Activated CD8-positive, alpha-beta memory T cell treated with anti-CD3 and anti-CD28 coated beads, Interleukin-2, amount 50 U/mL, for 24 hours (primary cell): ENCODE results near the gene GPR180.
A peak's percentile ranks its signal among the peaks of the same experiment; 100 is the strongest.

ENCODE experiments used
- DNase-seq: peaks from one replicate; pipeline ENCODE4 v3.0.0-alpha.2; 2020; ENCODE audit errors: extremely low read depth

Gene GPR180

DNA sequence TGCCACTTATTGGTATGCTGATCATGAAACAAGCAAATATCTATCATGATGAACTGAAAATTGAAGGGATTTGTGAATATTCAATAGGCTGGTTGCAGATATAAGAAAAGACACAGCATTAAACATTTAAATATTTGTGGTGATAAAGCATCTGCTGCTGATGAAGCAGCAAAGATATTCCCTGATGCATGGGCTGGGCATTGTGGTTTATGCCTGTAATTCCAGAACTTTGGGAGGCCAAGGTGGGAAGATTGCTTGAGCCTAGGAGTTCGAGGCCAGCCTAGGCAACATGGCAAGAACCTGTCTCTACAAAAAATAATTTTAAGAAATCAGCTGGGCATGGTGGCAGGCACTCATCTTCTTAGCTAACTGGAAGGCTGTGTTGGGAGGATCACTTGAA lies 54.5 kb downstream of the GPR180 start:
- DNase-seq = no peak

DNA sequence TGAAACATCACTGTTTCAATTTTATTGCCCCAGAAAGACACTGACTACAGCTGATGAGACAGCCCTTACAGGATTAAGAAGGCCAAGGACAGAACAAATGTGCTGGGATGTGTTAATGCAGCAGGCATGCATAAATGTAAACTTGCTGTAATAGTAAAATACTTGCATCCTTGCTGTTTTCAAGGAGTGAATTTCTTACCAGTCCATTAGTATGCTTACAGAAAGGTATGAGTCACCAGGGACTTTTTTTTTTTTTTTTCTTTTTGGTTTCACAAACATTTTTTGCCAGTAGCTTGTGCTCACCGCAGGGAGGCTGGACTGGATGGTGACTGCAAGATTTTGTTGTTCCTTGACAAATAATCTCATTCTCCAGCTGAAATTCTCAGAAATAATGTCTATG lies 55.1 kb downstream of the GPR180 start:
- DNase-seq = no peak

DNA sequence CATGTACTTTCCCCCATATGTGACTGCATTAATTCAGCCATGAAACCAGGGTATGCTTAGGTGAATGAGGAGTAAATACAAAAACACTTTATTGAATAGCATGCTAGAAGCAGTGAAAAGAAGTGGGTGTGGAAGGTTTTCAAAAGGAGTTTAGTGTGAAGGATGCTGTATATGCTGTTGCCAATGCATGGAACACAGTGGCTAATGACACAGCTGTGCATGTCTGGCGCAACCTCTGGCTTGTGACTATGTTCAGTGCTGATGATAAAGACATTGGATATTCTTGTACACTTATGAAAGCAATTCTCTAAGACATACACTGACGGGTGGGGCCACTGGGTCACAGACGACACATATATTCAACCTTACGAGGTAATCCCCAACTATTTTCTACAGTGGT lies 55.5 kb downstream of the GPR180 start:
- no peak for DNase-seq

DNA sequence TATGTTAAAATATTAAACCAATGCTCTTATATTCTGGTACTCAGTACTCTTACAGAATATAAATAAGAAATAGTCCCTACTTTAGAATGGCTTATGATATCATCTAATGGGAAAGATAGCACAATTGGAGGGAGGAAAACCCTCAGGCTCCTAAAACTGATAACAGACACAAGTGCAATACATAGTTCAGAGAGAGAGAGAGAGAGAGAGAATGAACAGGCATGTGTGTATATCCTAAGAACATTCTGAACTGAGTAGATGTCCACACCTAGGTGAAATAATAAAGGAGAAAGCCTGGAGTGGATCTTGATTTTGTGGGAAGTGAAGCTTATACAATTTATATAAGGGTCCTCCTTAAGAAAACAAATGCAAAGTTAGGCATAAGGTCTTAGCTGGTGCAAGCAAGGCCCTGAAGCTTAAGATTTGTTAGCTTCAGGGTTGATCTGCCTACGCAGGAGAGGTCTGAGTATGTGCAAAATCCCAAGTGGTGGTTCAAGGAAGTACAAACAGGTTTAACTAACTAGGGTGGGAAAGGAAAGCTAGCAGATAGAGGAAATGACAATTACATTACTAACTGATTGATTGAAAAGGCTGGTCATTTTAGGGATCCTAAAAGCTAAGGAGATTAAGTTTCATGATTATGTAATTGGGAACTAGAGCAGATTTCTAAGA lies 57.4 kb downstream of the GPR180 start:
- DNase-seq = no peak

DNA sequence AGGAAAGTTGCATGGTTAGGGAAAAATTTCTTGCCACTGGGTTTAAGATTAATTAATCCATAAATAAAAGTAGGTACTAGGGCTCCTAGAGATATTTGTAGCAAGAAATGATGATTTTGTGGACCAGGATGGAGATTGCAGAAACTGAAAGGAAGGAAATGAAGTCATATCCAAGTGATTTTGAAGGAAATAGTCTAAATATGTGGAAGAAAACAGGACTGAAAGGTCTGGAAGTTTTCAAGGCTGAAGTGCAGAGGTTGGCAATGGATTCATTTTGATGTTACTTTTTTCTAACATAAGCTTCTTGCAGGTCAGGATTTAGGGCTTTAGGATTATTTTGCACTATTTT lies 57.9 kb downstream of the GPR180 start:
- no peak for DNase-seq

DNA sequence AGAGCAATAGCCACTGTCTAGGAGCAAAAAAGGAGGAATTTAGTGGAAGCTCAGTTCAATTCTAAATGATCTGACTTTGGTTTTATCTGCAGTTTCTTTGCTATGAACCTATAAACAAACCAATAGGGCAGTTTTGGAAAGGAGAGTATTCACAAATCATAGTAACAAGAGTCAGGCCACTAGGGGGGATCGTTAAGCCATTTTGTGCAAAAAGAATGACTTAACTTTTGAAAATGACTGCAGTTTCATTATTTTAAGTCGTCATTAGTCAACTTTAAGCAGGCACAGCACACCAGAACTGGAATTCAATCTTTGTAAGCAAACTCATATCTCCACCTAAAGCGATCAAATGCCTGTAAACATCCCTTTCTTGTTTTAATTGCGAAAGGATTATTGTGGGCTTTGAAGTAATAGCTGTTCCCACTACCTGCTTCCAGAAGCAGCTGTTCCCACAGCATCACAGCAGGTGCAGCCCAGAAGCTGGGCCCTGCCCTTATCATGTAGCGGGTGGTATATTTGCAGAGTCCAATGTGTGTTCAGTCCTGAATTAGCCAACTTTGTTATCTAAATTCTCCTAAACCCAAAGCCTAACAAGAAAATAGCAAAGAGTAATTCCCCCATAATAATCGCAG lies 59.2 kb downstream of the GPR180 start:
- no peak for DNase-seq

DNA sequence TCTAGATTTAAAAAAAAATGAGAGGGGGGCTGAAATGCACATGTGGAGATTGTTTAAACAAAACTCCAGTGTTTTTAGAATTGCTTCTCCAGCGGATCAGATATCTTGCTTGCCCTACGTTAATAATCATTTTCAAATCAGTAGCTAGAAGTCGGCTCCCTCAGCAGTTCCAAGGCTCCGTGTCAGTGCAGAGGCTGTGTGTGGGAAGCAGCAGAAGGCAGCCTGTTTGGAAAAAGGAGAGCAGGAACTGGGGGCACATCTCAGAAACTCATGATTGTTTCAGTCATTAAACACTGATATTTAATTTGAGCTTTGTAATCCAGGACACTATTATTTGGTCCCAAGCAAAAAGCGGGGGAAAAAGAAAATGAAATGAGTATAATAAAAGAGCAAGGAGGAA lies 59.7 kb downstream of the GPR180 start:
- no peak for DNase-seq

DNA sequence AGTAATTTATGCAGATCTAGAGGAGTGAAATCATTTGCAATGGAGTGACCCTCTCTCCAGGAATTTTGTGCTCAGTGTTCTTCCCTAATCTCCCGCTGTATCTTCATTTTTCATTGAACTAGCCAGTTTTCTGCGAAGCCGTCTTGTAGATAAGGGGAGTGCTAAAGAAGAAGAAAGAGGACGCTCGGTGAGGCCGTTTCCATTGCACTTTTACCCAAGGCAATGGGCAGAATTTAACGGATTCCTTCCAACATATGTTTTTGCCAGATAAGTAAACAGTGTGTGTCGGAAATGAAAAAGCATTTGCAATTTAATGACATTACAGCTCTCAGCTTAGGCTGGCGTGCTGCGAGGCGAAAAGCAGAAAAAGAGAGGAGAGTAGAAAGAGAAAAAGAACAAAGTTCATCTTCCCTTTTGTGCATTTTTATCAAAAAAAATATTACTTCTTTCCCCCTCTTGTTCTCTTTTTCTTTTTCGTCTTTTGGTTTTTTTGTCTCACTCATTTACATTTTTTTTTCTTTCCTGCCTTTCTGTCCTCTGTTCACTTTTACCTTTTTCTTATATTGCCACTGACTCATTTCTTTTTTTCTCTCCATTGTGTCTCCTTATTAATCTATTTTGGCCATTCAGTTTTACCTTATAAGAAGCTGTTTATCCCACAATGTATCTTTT lies 60.8 kb downstream of the GPR180 start:
- DNase-seq = no peak

DNA sequence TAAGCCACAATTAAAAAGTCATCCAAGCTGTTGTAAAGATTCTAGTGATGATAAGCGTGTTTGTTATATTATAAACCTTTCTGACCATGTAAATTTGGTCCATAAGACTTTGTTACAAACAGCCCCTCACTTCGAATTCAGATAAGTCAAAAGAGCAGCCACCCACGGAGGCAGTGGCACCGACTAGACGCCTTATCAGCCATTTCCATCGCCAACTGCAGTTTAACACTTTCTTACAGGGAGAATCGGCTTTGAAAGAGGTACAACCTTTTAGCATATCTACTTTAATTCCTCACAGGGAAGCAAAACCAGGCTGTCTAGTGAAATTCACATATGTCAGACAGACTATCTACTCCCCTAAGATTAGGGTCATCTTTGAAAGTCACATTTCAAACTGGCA lies 63.2 kb downstream of the GPR180 start:
- DNase-seq = no peak

DNA sequence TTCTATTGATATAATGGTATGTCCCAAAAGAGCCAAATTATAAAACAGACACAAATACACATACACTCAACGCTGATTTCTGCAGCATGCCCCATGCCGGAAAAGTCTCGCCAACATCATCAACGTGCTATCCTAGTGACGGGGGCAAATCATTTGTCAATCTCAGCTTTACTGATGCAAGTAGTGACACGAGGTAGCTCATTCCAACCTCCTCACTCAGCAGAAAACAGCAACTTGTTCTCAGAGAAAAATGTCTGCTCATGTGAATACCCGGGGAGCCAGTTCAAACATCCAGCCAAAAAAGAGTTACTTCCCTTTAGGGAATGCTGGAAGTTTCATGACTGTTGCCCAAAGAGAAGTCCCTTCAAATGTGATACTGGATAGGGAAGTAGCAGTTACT lies 64.4 kb downstream of the GPR180 start:
- DNase-seq = no peak

DNA sequence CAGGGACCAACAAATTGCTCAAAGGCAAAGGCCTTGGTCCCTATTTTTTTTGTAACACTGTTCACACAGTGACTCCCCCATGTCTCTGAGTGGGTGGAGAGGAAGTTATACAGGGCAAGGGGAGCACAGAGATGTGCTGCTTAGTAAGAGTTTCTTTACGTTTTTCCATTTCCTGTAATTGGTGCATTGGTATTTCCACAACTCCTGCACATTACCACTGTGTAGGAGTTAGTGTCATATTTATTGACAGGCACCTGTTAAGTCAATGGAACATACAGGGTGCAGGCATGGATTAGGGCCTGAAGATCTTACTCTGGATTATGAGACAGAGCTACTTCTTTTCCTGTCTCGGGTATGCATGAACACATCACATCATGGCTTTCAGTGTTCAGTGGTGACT lies 65.5 kb downstream of the GPR180 start:
- DNase-seq = no peak

DNA sequence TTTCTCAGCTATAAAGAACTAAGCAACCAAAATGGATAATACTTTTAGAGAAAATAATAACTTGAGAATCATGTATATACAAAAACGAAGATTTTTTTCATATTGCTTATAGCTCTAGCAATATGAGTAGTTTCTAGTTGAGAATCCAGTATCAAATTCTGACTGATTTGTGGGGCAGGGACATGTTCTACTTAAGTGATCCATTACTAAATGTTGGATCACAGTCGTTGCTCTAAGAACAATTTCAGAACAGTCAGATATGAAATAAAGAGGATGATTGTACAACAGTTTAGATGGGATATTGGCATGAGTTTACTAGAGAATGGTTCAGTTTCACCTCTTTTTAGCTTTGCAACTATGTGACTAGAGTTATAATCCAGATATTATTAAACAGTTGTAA lies 70.7 kb downstream of the GPR180 start:
- no peak for DNase-seq

DNA sequence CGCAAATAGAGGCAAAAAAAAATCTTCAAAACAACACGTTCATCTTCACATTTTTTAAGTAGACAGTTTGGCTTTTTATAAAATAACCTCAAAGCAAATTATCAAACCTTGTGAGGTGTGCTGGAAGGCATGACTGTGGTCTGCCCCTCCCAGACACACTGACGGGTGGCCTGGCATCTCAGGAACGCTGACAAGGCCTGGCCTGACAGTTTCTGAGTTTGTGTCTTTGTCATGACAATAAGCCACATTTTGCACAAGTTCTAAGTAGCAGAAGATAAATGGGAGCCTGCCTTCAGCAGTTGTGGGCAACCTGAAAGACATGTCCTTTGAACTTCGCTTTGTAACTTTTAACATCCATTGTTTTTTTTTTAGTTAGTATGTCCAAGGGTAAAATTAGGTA lies 72.2 kb downstream of the GPR180 start:
- no peak for DNase-seq

DNA sequence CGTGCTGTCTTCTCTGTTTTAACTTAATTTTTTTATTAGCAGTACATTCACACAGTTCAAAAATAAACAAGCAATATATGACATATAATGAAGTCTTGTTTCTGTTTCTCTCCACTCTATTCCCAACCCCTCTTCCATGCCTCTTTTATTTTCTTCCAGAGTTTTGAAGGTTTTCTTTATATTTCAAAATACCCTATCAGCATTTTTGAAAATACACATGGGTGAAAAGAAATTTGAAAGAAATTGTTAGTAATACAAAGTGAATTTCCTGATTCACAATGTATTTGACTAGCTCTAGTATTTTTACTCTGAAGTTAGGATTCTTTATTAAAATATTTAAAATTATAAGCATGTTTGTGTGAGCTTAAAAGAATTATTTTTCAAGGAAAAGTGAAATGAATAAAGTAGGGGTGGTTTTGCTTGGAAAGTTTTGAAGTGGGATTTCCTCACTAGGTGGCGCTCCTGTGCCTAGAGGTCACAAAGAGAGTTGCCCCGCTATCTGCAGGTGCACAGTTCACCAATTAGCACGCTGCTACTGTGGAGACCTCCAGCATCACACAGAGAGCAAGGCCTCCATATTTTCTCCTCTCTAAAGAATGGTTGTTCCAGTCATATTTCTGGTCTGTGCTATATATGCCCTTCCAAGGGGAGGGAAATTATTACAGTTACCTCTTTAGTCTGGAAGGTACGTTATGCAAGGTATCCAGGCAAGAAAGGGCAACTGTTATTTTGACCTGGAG lies 73.1 kb downstream of the GPR180 start:
- DNase-seq = peak; percentile 14

DNA sequence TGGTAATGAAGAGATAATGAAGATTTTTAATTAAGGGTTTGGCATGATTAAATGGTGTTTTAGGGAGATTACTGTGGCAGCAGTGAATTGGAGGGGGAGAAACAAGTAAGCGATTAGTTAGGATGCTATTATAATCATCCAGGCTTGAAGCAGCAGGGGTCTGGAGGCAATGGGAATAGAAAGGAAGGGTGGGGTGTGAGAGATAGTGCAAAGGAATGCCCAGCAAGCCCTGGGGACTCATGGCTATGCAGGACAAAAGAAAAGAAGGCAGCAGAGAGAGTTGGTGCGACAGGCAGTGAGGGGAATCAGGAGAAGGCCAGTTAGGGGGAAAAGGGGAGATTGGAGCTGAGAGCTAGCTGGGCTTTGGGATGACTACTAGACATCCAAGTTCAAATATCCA lies 76.1 kb downstream of the GPR180 start:
- DNase-seq = no peak

DNA sequence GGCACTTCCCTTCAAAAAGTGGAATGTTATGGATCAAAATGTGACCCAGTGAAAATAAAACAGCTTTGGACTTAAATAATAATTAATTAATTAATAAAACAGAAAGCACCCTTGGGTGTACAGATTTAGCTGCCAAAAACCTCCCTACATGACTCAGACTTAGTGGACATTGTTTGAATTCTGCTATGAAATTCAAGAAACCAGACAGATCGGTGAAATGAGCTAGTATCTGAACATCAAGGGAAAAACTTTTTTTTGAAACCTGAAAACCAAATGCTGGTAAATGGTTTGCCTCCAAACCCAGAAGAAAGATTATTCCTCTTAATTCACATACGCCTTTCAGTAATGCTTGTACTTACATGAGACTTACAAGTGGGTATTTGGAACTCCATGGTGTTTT lies 77.2 kb downstream of the GPR180 start:
- DNase-seq = no peak

DNA sequence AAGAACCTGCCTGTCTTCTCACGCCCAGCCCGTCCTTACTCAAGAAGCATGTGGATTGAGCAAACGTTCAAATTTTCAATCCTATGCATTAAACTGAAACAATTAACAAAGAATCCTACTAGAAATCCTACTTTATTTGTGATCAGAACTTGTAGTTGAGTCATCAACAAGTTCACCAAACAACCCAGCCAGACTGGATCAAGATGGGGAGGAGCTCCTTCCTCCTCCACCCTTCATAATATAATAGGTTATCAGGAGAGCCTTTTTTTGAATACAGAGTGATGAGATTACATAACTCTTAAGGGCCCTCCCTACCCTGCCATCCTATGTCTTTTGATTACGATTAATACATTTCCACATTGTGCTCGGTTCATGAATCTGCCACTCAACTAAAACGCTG lies 78.0 kb downstream of the GPR180 start:
- no peak for DNase-seq

DNA sequence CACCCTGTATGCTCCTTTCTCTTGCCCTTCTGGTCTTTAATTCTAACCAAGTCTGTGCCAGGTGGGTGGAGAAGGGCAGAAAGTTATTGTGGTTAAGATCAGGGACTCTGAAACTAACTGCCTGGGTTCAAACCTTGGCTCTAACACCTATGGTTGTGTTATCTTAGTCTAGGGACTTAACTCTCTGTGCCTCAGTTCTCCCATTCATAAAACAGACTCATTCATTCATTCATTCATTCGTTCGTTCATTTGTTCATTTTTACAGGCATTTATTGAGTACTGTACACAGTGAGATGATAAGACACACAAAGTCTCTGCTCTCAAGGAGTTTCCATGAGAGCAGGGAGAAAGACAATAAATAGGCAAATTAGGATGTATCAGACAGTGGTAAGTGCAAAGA lies 80.6 kb downstream of the GPR180 start:
- DNase-seq = no peak

DNA sequence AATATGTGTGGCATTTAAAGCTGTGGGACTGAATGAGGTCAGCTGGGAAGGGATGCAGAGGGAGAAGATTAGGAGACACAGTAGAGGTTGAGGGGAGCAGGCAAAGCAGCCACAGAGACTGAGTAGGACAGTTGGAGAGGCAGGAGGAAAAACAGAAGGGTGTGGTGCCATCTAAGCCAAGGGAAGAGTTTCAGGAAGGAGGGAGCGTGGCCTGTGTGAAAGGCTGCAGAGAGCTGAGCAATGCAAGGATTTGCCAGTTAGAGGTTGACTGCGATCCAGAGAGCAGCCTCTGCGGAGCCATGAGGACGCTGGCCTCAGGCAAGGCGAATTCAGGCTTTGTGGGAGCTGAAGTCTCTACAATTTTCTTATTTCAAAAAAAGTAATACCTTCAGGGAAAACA lies 81.8 kb downstream of the GPR180 start:
- DNase-seq = no peak
